Glutamatergic neuron (in vitro differentiated cells): ENCODE data around the gene BAIAP2L1. TPM values are rescaled to one million over a fixed set of nuclear protein-coding genes. Genes with fewer than 3 reads are reported as not detected.

Source experiments
- DNase-seq: peaks from one replicate; pipeline ENCODE4 v3.0.0; 2022
- H3K27ac Mint-ChIP-seq: one replicate; pipeline ENCODE4 v1.8.0; 2020; ENCODE audit warnings: mild to moderate bottlenecking, mixed read lengths, inconsistent platforms; ENCODE audit not compliant: unreplicated experiment
- H3K27me3 Mint-ChIP-seq: one replicate; pipeline ENCODE4 v1.8.0; 2020; ENCODE audit warnings: mild to moderate bottlenecking, moderate library complexity, mixed read lengths, inconsistent platforms; ENCODE audit not compliant: unreplicated experiment
- H3K36me3 Mint-ChIP-seq: one replicate; pipeline ENCODE4 v1.8.0; 2020; ENCODE audit warnings: mild to moderate bottlenecking, mixed read lengths, inconsistent platforms; ENCODE audit not compliant: unreplicated experiment
- H3K4me1 Mint-ChIP-seq: one replicate; pipeline ENCODE4 v1.8.0; 2020; ENCODE audit warnings: mild to moderate bottlenecking, low read depth, mixed read lengths, inconsistent platforms; ENCODE audit not compliant: unreplicated experiment
- H3K4me3 Mint-ChIP-seq: one replicate; pipeline ENCODE4 v1.8.0; 2020; ENCODE audit warnings: mild to moderate bottlenecking, mixed read lengths, inconsistent platforms; ENCODE audit not compliant: unreplicated experiment
- H3K9me3 Mint-ChIP-seq: one replicate; pipeline ENCODE4 v1.8.0; 2020; ENCODE audit warnings: mild to moderate bottlenecking, moderate library complexity, mixed read lengths, inconsistent platforms; ENCODE audit not compliant: unreplicated experiment
- CTCF ChIP-seq: fragments of 200-600 bp; sonication (generic); IDR thresholded peaks from one replicate; pipeline ENCODE4 v1.5.0; 2021; ENCODE audit not compliant: partially characterized antibody, unreplicated experiment
- total RNA-seq: library from RNA; stranded (reverse); fragmentation: NEBNext Ultra II Directional; extraction: Animal tissue kit (Norgen Biotek cat#: 25700); gene quantifications from one replicate; pipeline ENCODE4 v1.2.1, GENCODE V29; 2021; ENCODE audit not compliant: unreplicated experiment

The BAIAP2L1 gene
- total RNA-seq, 1 donor from 2014 or later: 0.66 TPM

- Mint-ChIP-seq H3K9me3 (no peaks in the 10 kb centered on the region), H3K4me1 (no peaks in the 10 kb centered on the region), H3K27me3 (no peaks in the 10 kb centered on the region), H3K27ac (no peak overlapping the region), H3K4me3 (no peak overlapping the region), H3K36me3 (no peaks in the 10 kb centered on the region)
- no peak for TF ChIP-seq CTCF
- no peak for DNase-seq
Measured at GRCh38 chr7:98358706-98359105, 42.2 kb downstream of the BAIAP2L1 start.

- peaks cover 2% of the 10 kb centered on the region for H3K4me1 Mint-ChIP-seq
- no peaks in the 10 kb centered on the region for H3K9me3 Mint-ChIP-seq
- no peak for DNase-seq
- TF ChIP-seq CTCF: no peak
- no peak overlapping the region for H3K27ac Mint-ChIP-seq
- H3K27me3 Mint-ChIP-seq: no peaks in the 10 kb centered on the region
- H3K4me3 Mint-ChIP-seq: no peak overlapping the region
- no peaks in the 10 kb centered on the region for H3K36me3 Mint-ChIP-seq
Measured at GRCh38 chr7:98357751-98358161, 43.1 kb downstream of the BAIAP2L1 start.

- no peaks in the 10 kb centered on the region for H3K36me3 Mint-ChIP-seq
- no peak for DNase-seq
- peaks cover 2% of the 10 kb centered on the region for H3K4me1 Mint-ChIP-seq
- no peaks in the 10 kb centered on the region for H3K9me3 Mint-ChIP-seq
- H3K27ac Mint-ChIP-seq: no peak overlapping the region
- no peaks in the 10 kb centered on the region for H3K27me3 Mint-ChIP-seq
- no peak for TF ChIP-seq CTCF
- H3K4me3 Mint-ChIP-seq: no peak overlapping the region
Measured at GRCh38 chr7:98355250-98355538, 45.7 kb downstream of the BAIAP2L1 start.

GRCh38 chr7:98354511-98355249, 46.2 kb downstream of the BAIAP2L1 start:
- Mint-ChIP-seq H3K27me3 (no peaks in the 10 kb centered on the region), H3K9me3 (peaks cover 3% of the 10 kb centered on the region), H3K36me3 (no peaks in the 10 kb centered on the region), H3K27ac (no peak overlapping the region), H3K4me3 (no peak overlapping the region), H3K4me1 (peaks cover 2% of the 10 kb centered on the region)
- TF ChIP-seq CTCF: no peak
- DNase-seq: no peak

- DNase-seq: no peak
- Mint-ChIP-seq H3K4me1 (peaks cover 2% of the 10 kb centered on the region), H3K4me3 (no peak overlapping the region), H3K27me3 (no peaks in the 10 kb centered on the region), H3K27ac (no peak overlapping the region), H3K9me3 (peaks cover 3% of the 10 kb centered on the region), H3K36me3 (no peaks in the 10 kb centered on the region)
- no peak for TF ChIP-seq CTCF
Measured at GRCh38 chr7:98354052-98354451, 46.8 kb downstream of the BAIAP2L1 start.
